Mucosa of descending colon (tissue), 3 donors: ENCODE data around the gene ZNF133. TPM values are rescaled to one million over a fixed set of nuclear protein-coding genes. Genes with fewer than 3 reads are reported as not detected.

Experiments
- ATAC-seq: fragments of 200-7000 bp; cut with Tn5 transposase; one replicate; pipeline ENCODE4 v1.9.1; 2020; ENCODE audit warnings: mild to moderate bottlenecking, moderate library complexity
- DNase-seq, 3 donors: peaks; one replicate each; pipeline ENCODE4 v3.0.0-alpha.2; 2020
- H3K36me3 ChIP-seq: fragments of 200-600 bp; one replicate; pipeline ENCODE4 v1.8.0; 2021; ENCODE audit warnings: low read depth, mild to moderate bottlenecking
- H3K4me1 ChIP-seq: fragments of 200-600 bp; one replicate; pipeline ENCODE4 v1.8.0; 2021; ENCODE audit warnings: low read depth, mild to moderate bottlenecking
- H3K4me3 ChIP-seq: fragments of 200-600 bp; one replicate; pipeline ENCODE4 v1.8.0; 2021; ENCODE audit warnings: mild to moderate bottlenecking
- H3K9me3 ChIP-seq: fragments of 200-600 bp; one replicate; pipeline ENCODE4 v1.8.0; 2021; ENCODE audit warnings: mild to moderate bottlenecking
- intact Hi-C, 2 donors: fragments of 100-400 bp; cut with DNase I in 1 of 2; cut with micrococcal nuclease in 1 of 2; formaldehyde crosslinking; loops; one replicate each; pipeline versions ENCODE4 v1.11.0 to v1.11.1; 2022; cut with DNase I, micrococcal nuclease
- total RNA-seq, 3 donors: library from RNA; stranded (reverse); fragmentation: NEBNext Ultra II Directional in 2 of 3; extraction: Animal tissue kit (Norgen Biotek cat#: 25700) in 2 of 3; gene quantifications; one replicate each; pipeline versions ENCODE4 v1.2.1 to v1.2.4, GENCODE V29; 2021 to 2023
- TF ChIP-seq, protein P1 (sequence below): fragments of 200-600 bp; IDR thresholded peaks from one replicate; pipeline ENCODE4 v1.8.0; 2022; ENCODE audit warnings: antibody characterized with exemption, mild to moderate bottlenecking
- donor health status: DM: no; HTN: no; CAD: no; lungs with moderate emphysema.
- donor health status: DM: no; HTN: no; CAD: no.
- donor health status: DM: no; HTN: yes; CAD: no.

ZNF133 gene
- total RNA-seq, 3 donors from 2014 or later = 6.1 to 14.3 (median 11.8) TPM

DNA sequence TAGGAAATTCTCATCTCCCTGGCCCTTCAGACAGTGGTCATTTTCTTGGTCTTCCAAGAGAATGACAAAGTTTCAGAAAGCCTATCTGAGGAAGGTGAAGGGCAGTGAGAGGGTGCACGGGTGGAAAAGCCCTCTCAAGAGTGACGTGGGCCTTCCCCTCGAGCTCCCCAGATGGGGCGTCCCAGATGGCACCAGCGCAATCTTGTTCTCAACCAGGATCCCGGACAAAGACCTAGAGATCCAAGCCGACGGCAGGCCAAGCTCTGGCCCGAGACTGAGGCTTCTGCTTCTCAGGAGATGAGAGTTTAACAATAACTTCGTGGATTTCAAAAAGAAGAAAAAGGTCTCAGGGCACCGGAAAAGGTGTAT is 797 bp upstream of the ZNF133 start:
- Histone ChIP-seq H3K9me3 (peaks cover 13% of the 10 kb centered on the region), H3K36me3 (no peaks in the 10 kb centered on the region), H3K4me3 (peak overlapping the region; percentile 41), H3K4me1 (peaks cover 9% of the 10 kb centered on the region)
- DNase-seq (peak in 2 of 3 donors; percentile 51 to 59), ATAC-seq (peak; percentile 1)
- intact Hi-C loops = no loop called here
- TF ChIP-seq, protein P1, sequence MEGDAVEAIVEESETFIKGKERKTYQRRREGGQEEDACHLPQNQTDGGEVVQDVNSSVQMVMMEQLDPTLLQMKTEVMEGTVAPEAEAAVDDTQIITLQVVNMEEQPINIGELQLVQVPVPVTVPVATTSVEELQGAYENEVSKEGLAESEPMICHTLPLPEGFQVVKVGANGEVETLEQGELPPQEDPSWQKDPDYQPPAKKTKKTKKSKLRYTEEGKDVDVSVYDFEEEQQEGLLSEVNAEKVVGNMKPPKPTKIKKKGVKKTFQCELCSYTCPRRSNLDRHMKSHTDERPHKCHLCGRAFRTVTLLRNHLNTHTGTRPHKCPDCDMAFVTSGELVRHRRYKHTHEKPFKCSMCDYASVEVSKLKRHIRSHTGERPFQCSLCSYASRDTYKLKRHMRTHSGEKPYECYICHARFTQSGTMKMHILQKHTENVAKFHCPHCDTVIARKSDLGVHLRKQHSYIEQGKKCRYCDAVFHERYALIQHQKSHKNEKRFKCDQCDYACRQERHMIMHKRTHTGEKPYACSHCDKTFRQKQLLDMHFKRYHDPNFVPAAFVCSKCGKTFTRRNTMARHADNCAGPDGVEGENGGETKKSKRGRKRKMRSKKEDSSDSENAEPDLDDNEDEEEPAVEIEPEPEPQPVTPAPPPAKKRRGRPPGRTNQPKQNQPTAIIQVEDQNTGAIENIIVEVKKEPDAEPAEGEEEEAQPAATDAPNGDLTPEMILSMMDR = no peak

DNA sequence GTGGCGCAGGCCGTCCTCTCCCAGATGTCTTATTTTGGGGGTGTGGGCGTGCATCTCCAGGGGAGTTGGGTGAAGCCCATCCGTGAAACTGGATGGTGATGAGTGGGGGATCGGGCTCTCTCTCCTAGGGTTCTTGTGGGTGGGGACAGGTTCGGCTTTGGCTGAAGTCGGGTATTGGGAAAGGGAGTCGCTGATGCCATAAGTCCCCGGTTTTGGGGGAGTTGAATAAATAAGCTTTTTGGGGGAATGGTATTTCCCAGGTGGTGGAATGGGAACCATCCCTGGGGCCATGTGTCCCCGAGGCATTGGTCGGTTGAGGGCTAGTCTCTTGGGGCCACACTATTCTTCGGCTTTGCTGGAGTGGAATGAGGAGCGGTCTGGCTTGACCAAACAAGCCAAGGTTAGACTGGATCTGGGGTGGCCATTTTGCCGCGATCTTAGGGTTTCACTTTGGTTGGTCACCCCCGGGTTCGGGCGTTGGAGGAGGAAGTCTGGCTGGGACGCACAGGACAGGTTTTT is 481 bp downstream of the ZNF133 start:
- H3K9me3 ChIP-seq = peaks cover 13% of the 10 kb centered on the region
- H3K4me1 ChIP-seq = peaks cover 9% of the 10 kb centered on the region
- ATAC-seq = no peak
- TF ChIP-seq, protein P1 = no peak
- no peaks in the 10 kb centered on the region for H3K36me3 ChIP-seq
- H3K4me3 ChIP-seq = peak overlapping the region; percentile 41
- DNase-seq = peak; percentile 16 to 53 (median 39)
- intact Hi-C loops = no loop called here

DNA sequence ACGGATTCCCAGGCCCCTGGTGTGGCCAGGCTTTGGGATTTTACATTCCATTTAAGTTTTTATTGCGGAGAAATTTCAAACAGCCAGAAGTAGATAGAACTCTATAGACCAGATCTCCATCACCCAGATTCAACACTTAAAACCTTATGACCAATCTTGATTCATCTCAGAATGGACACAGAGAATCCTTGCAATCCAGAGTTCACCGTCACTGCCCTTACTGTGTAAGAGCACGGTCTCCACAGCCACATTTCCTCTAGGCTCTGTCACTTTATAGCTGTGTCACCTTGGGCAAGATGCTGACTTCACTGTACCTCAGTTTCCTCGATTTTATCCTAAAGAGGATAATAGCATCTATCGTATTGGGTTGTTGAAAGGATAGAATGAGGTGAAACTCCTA is 979 bp downstream of the ZNF133 start:
- no peaks in the 10 kb centered on the region for H3K36me3 ChIP-seq
- peaks cover 13% of the 10 kb centered on the region for H3K9me3 ChIP-seq
- intact Hi-C loops = no loop called here
- H3K4me3 ChIP-seq = no peak overlapping the region
- TF ChIP-seq, protein P1 = no peak
- no peak for ATAC-seq
- DNase-seq = no peak
- H3K4me1 ChIP-seq = peaks cover 9% of the 10 kb centered on the region

DNA sequence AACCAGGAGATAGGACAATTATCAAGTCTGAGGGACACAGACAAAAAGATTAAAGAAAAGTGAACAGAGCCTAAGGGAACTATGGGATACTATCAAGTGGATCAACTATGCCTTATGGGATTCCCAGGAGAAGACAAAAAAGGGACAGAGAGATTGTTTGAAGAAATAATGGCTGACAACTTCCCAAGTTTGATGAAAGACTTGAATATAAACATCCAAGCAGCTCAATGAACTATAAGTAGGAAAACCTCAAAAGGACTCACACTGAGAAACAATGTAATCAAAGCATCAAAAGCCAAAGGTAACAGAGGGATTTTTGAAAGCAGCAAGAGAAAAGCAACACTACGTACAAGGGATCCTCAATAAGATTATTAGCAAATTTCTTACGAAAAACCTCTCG is 11.0 kb downstream of the ZNF133 start:
- DNase-seq (no peak), ATAC-seq (no peak)
- H3K36me3 ChIP-seq = no peaks in the 10 kb centered on the region
- no peaks in the 10 kb centered on the region for H3K9me3 ChIP-seq
- no peaks in the 10 kb centered on the region for H3K4me1 ChIP-seq
- H3K4me3 ChIP-seq = no peak overlapping the region
- intact Hi-C loops = no loop called here
- TF ChIP-seq, protein P1 = no peak

DNA sequence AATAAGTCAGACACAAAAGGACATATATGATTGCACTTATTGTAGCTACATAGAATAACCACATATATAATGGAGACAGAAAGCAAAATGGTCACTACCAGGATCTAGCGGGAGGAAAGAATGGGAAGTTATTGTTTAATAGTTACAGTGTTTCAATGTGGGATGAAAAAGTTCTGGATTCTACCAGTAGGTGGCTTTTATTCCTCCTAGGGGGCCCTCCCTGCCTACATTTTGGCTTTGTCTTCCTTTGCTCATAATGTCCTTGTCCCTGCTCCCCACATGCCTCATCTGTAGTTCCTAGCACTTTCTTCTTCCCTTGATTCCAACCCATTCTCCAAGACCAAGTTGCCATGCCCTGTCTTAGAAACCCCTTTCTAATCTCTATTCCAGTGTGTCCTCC is 16.3 kb downstream of the ZNF133 start:
- Histone ChIP-seq H3K36me3 (no peaks in the 10 kb centered on the region), H3K9me3 (no peaks in the 10 kb centered on the region), H3K4me3 (no peak overlapping the region), H3K4me1 (no peaks in the 10 kb centered on the region)
- no peak for ATAC-seq
- DNase-seq = no peak
- TF ChIP-seq, protein P1 = no peak
- intact Hi-C loops = no loop called here

DNA sequence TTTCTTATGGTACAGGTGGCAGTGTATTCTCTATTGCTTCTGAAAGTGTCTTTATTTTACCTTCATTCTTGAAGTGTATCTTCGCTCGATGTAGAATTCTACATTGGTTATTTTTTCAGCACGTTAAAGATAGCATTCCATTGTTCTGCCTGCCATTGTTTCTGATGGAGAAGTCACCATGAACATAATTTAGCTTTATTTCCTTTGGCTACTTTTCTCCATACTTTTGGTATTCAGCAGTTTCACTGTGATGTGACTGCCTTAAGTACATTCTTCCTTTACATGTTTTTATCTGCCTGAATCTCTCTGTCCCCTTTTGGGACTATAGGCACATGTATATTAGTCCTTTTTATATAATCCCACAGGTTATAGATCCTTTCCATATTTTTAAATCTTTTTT is 19.0 kb downstream of the ZNF133 start:
- TF ChIP-seq, protein P1 = no peak
- Histone ChIP-seq H3K9me3 (no peaks in the 10 kb centered on the region), H3K4me3 (no peak overlapping the region), H3K36me3 (no peaks in the 10 kb centered on the region), H3K4me1 (no peaks in the 10 kb centered on the region)
- intact Hi-C loops = no loop called here
- no peak for DNase-seq
- no peak for ATAC-seq
